Body of pancreas (tissue), 4 donors: ENCODE data around the gene SNHG17.
"Not testable (repeated sequence)": the region's sequence is repeated elsewhere in the genome, so short reads cannot be mapped to it uniquely, and the experiment has no call there.

ENCODE experiments used
- POLR2A ChIP-seq, 3 donors: fragments of 450-650 bp; IDR thresholded peaks; one replicate each; pipeline ENCODE4 v1.6.1; 2016; ENCODE audit warnings: antibody characterized with exemption in 3 of 3, mild to moderate bottlenecking in 2 of 3
- TF ChIP-seq, protein P1 (sequence below), 7 experiments: fragments of 450-650 bp in 4 of 7; fragments of 200-600 bp in 3 of 7; sonication (generic) in 3 of 7; IDR thresholded peaks; one replicate each; pipeline ENCODE4 v1.5.1; 2016 to 2019; ENCODE audit warnings: antibody characterized with exemption in 7 of 7

DNA sequence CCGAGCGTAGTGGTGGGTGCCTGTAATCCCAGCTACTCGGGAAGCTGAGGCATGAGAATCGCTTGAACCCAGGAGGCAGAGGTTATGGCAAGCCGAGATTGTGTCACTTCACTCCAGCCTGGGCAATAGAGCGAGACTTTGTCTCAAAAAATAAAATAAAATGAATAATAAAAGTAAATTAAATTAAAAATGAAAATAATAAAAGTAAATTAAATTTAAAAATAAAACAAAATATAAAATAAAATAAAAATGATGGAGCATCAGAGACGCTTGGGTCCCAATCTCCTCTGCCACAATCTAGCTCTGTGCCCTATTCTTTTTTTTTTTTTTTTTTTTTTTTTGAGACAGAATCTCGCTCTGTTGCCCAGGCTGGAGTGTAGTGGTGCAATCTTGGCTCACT lies 6.0 kb upstream of the SNHG17 start:
- TF ChIP-seq, protein P1, sequence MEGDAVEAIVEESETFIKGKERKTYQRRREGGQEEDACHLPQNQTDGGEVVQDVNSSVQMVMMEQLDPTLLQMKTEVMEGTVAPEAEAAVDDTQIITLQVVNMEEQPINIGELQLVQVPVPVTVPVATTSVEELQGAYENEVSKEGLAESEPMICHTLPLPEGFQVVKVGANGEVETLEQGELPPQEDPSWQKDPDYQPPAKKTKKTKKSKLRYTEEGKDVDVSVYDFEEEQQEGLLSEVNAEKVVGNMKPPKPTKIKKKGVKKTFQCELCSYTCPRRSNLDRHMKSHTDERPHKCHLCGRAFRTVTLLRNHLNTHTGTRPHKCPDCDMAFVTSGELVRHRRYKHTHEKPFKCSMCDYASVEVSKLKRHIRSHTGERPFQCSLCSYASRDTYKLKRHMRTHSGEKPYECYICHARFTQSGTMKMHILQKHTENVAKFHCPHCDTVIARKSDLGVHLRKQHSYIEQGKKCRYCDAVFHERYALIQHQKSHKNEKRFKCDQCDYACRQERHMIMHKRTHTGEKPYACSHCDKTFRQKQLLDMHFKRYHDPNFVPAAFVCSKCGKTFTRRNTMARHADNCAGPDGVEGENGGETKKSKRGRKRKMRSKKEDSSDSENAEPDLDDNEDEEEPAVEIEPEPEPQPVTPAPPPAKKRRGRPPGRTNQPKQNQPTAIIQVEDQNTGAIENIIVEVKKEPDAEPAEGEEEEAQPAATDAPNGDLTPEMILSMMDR (IDR thresholded peaks at IDR 0.05) = not testable (repeated sequence)
- TF ChIP-seq POLR2A (IDR thresholded peaks at IDR 0.05) = not testable (repeated sequence)
